Astrocyte (in vitro differentiated cells and primary cell): ENCODE measurements around the gene P2RY8. TPM values are rescaled to one million over a fixed set of nuclear protein-coding genes. Genes with fewer than 3 reads are reported as not detected.

Source experiments
- DNase-seq: peaks from one replicate; pipeline ENCODE4 v3.0.0-alpha.2; 2010; ENCODE audit warnings: low read depth
- FAIRE-seq: peaks from 2 replicates; lab custom pipeline; 2011; peaks lifted over from hg19 to GRCh38; lab: Jason Lieb, UNC
- H2AFZ ChIP-seq: 2 replicates; pipeline ENCODE4 v1.6.0; 2012; ENCODE audit warnings: low read depth, low read length, inconsistent platforms
- H3K27ac ChIP-seq: 2 replicates; pipeline ENCODE4 v1.5.1; 2011; ENCODE audit warnings: low read depth, low read length, inconsistent platforms
- H3K27me3 ChIP-seq: 2 replicates; pipeline ENCODE4 v1.6.0; 2011; ENCODE audit warnings: low read length, inconsistent platforms; ENCODE audit not compliant: insufficient read depth
- H3K36me3 ChIP-seq: 2 replicates; pipeline ENCODE4 v1.5.1; 2011; ENCODE audit warnings: low read length, inconsistent platforms; ENCODE audit not compliant: insufficient read depth
- H3K4me1 ChIP-seq: 2 replicates; pipeline ENCODE4 v1.5.1; 2011; ENCODE audit warnings: low read length, inconsistent platforms; ENCODE audit not compliant: insufficient read depth
- H3K4me2 ChIP-seq: 2 replicates; pipeline ENCODE4 v1.6.0; 2012; ENCODE audit warnings: low read length, inconsistent platforms
- H3K4me3 ChIP-seq: 2 replicates; pipeline ENCODE4 v1.5.1; 2011; ENCODE audit warnings: low read depth, mild to moderate bottlenecking, low read length, inconsistent platforms; ENCODE audit not compliant: insufficient read depth
- H3K79me2 ChIP-seq: 2 replicates; pipeline ENCODE4 v1.6.0; 2012; ENCODE audit warnings: mild to moderate bottlenecking, low read length, inconsistent platforms; ENCODE audit not compliant: insufficient read depth
- H3K9ac ChIP-seq: 2 replicates; pipeline ENCODE4 v1.6.0; 2012; ENCODE audit warnings: mild to moderate bottlenecking, low read length, inconsistent platforms
- H3K9me3 ChIP-seq: 2 replicates; pipeline ENCODE4 v1.5.1; 2012; ENCODE audit warnings: low read depth, mild to moderate bottlenecking, low read length, inconsistent platforms; ENCODE audit not compliant: insufficient read depth
- H4K20me1 ChIP-seq: 2 replicates; pipeline ENCODE4 v1.6.0; 2012; ENCODE audit warnings: low read length, inconsistent platforms; ENCODE audit not compliant: insufficient read depth
- H3K27ac Mint-ChIP-seq: one replicate; pipeline ENCODE4 v1.8.0; 2021; ENCODE audit warnings: mild to moderate bottlenecking, mixed read lengths; ENCODE audit not compliant: unreplicated experiment
- H3K27me3 Mint-ChIP-seq: one replicate; pipeline ENCODE4 v1.8.0; 2021; ENCODE audit warnings: low read depth, mixed read lengths; ENCODE audit not compliant: unreplicated experiment
- H3K36me3 Mint-ChIP-seq: one replicate; pipeline ENCODE4 v1.8.0; 2021; ENCODE audit warnings: low read depth, mixed read lengths; ENCODE audit not compliant: unreplicated experiment
- H3K4me1 Mint-ChIP-seq: one replicate; pipeline ENCODE4 v1.8.0; 2021; ENCODE audit warnings: low read depth, mixed read lengths; ENCODE audit not compliant: unreplicated experiment
- H3K4me3 Mint-ChIP-seq: one replicate; pipeline ENCODE4 v1.8.0; 2021; ENCODE audit warnings: mild to moderate bottlenecking, moderate library complexity, mixed read lengths; ENCODE audit not compliant: unreplicated experiment
- H3K9me3 Mint-ChIP-seq: one replicate; pipeline ENCODE4 v1.8.0; 2021; ENCODE audit warnings: mild to moderate bottlenecking, mixed read lengths; ENCODE audit not compliant: unreplicated experiment
- EZH2 ChIP-seq: IDR thresholded peaks from 2 replicates; pipeline ENCODE4 v1.6.1; 2012; ENCODE audit warnings: mild to moderate bottlenecking, low read length, inconsistent platforms; ENCODE audit not compliant: insufficient read depth
- total RNA-seq: library from RNA; stranded (reverse); gene quantifications from 2 replicates; pipeline ENCODE4 v1.2.1, GENCODE V29; 2021
- TF ChIP-seq, protein P1 (sequence below): IDR thresholded peaks from 2 replicates; pipeline ENCODE4 v1.5.1; 2011; ENCODE audit warnings: low read depth, mild to moderate bottlenecking, inconsistent platforms, low read length, moderate library complexity; ENCODE audit not compliant: insufficient read depth

The P2RY8 gene
- total RNA-seq, 1 donor from 2014 or later, result not detected

- peaks cover 4% of the 10 kb centered on the region for H3K9me3 Mint-ChIP-seq
- FAIRE-seq, result no peak
- no peak for DNase-seq
Observed at GRCh38 chrX:1472975-1473374, 64.0 kb downstream of the P2RY8 start.

DNA sequence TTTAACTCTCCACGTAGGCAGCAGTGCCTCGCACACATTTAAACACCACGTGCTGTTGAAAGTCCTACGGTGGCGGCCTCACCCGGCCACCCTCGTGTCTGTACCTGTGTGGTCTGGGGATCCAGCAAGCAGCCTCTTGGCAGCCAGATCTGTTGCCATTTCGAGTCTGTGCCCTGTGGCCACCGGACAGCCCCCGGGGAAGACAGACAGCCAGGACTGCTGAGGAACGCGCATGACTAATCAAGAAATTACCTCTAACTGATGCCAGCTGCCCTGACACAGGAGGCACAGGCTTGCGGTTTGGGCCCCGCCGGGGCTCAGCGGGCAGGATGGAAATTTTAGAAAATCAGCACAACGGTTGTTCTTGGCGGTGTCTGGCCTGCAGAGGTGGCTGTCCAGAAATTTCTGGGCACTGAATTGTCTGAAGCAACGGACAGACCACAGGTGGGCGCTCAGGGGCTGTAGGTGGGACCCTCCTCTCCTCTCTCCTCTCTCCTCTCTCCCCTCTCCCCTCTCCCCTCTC lies 68.7 kb downstream of the P2RY8 start:
- peaks cover 1% of the 10 kb centered on the region for H3K4me1 ChIP-seq
- FAIRE-seq (no peak), DNase-seq (peak; percentile 35)
- no peak overlapping the region for H3K27ac ChIP-seq
- Mint-ChIP-seq H3K9me3 (peaks cover 5% of the 10 kb centered on the region), H3K27me3 (peaks cover 8% of the 10 kb centered on the region), H3K36me3 (no peaks in the 10 kb centered on the region), H3K4me3 (no peak overlapping the region), H3K4me1 (no peaks in the 10 kb centered on the region), H3K27ac (no peak overlapping the region)
- no peak overlapping the region for H2AFZ ChIP-seq
- H3K4me3 ChIP-seq, result no peak overlapping the region
- TF ChIP-seq, protein P1, sequence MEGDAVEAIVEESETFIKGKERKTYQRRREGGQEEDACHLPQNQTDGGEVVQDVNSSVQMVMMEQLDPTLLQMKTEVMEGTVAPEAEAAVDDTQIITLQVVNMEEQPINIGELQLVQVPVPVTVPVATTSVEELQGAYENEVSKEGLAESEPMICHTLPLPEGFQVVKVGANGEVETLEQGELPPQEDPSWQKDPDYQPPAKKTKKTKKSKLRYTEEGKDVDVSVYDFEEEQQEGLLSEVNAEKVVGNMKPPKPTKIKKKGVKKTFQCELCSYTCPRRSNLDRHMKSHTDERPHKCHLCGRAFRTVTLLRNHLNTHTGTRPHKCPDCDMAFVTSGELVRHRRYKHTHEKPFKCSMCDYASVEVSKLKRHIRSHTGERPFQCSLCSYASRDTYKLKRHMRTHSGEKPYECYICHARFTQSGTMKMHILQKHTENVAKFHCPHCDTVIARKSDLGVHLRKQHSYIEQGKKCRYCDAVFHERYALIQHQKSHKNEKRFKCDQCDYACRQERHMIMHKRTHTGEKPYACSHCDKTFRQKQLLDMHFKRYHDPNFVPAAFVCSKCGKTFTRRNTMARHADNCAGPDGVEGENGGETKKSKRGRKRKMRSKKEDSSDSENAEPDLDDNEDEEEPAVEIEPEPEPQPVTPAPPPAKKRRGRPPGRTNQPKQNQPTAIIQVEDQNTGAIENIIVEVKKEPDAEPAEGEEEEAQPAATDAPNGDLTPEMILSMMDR, result no peak
- no peak for TF ChIP-seq EZH2
- H3K9me3 ChIP-seq, result no peaks in the 10 kb centered on the region
- H3K27me3 ChIP-seq, result peaks cover 11% of the 10 kb centered on the region
- H4K20me1 ChIP-seq, result no peaks in the 10 kb centered on the region
- H3K9ac ChIP-seq, result no peak overlapping the region
- H3K79me2 ChIP-seq, result no peaks in the 10 kb centered on the region
- no peak overlapping the region for H3K4me2 ChIP-seq
- H3K36me3 ChIP-seq, result no peaks in the 10 kb centered on the region

More at GRCh38 chrX:1472975-1473374, 64.0 kb downstream of the P2RY8 start:
- H3K27me3 ChIP-seq, result no peaks in the 10 kb centered on the region
- H3K36me3 ChIP-seq, result no peaks in the 10 kb centered on the region
- Mint-ChIP-seq H3K27ac (no peak overlapping the region), H3K36me3 (no peaks in the 10 kb centered on the region), H3K4me3 (no peak overlapping the region), H3K27me3 (peaks cover 2% of the 10 kb centered on the region), H3K4me1 (no peaks in the 10 kb centered on the region)
- H3K4me2 ChIP-seq, result no peak overlapping the region
- H3K79me2 ChIP-seq, result no peaks in the 10 kb centered on the region
- TF ChIP-seq, protein P1, result no peak
- TF ChIP-seq EZH2, result no peak
- H4K20me1 ChIP-seq, result no peaks in the 10 kb centered on the region
- H3K27ac ChIP-seq, result no peak overlapping the region
- no peak overlapping the region for H3K9ac ChIP-seq
- H3K4me1 ChIP-seq, result no peaks in the 10 kb centered on the region
- no peaks in the 10 kb centered on the region for H3K9me3 ChIP-seq
- H3K4me3 ChIP-seq, result no peak overlapping the region
- H2AFZ ChIP-seq, result no peak overlapping the region

DNA sequence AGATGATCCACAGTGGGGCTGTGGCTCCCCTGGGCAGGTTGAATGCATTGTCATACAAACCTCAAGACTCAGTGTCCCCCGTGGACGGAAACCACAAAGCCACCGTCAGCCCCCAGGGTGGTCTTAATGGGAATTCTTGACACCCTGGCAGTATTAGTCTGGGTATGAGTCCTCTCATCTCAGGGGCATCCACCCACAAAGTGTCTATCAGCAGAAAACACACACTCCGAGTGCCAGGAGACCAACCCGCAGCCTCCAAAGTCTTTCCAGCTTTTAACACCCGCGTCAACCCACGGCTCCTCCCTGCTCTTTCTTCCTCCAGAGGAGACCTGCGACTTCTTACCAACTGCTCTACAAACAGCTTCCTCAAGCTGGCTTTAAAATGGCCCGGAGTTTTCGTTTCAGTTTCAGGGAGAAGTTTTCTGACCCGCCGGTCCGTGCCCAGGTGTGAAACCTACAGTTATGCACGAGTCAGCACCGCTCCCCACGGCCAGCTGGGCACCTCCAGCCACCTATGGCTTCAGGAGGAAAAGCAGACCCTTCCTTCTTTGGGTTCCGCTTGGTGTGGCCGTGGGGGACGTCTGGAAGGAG lies 69.9 kb downstream of the P2RY8 start:
- Mint-ChIP-seq H3K4me3 (no peak overlapping the region), H3K9me3 (peaks cover 5% of the 10 kb centered on the region), H3K27ac (peak overlapping the region; percentile 20), H3K4me1 (no peaks in the 10 kb centered on the region), H3K27me3 (peaks cover 8% of the 10 kb centered on the region), H3K36me3 (no peaks in the 10 kb centered on the region)
- FAIRE-seq, result no peak
- H3K36me3 ChIP-seq, result no peaks in the 10 kb centered on the region
- H2AFZ ChIP-seq, result no peak overlapping the region
- H4K20me1 ChIP-seq, result no peaks in the 10 kb centered on the region
- no peaks in the 10 kb centered on the region for H3K9me3 ChIP-seq
- H3K4me1 ChIP-seq, result peaks cover 10% of the 10 kb centered on the region
- H3K4me2 ChIP-seq, result no peak overlapping the region
- peaks cover 11% of the 10 kb centered on the region for H3K27me3 ChIP-seq
- no peak overlapping the region for H3K9ac ChIP-seq
- no peak for DNase-seq
- H3K4me3 ChIP-seq, result no peak overlapping the region
- H3K27ac ChIP-seq, result no peak overlapping the region
- TF ChIP-seq, protein P1, result no peak
- TF ChIP-seq EZH2, result no peak
- no peaks in the 10 kb centered on the region for H3K79me2 ChIP-seq
